Muscle layer of duodenum (tissue), 2 donors: ENCODE measurements around the gene REV1.

Experiments
- H3K27ac ChIP-seq: one replicate; pipeline ENCODE4 v1.7.0; 2013; ENCODE audit warnings: mild to moderate bottlenecking, low read length
- H3K27me3 ChIP-seq: one replicate; pipeline ENCODE4 v1.7.0; 2013; ENCODE audit warnings: low read depth, mild to moderate bottlenecking, control low read depth, low read length
- H3K36me3 ChIP-seq, 2 donors: one replicate each; pipeline ENCODE4 v1.7.0; 2013; ENCODE audit warnings: low read length in 2 of 2, control low read depth in 1 of 2, mild to moderate bottlenecking in 1 of 2; ENCODE audit not compliant: insufficient read depth in 2 of 2, control insufficient read depth in 1 of 2
- H3K4me1 ChIP-seq, 2 donors: one replicate each; pipeline ENCODE4 v1.7.0; 2013; ENCODE audit warnings: low read length in 2 of 2, mild to moderate bottlenecking in 2 of 2, control low read depth in 1 of 2, moderate library complexity in 1 of 2; ENCODE audit not compliant: insufficient read depth in 2 of 2, control insufficient read depth in 1 of 2
- H3K4me3 ChIP-seq, 2 donors: one replicate each; pipeline ENCODE4 v1.7.0; 2013; ENCODE audit warnings: low read length in 2 of 2, low read depth in 1 of 2, mild to moderate bottlenecking in 1 of 2
- H3K9me3 ChIP-seq, 2 donors: one replicate each; pipeline ENCODE4 v1.7.0; 2013; ENCODE audit warnings: low read length in 2 of 2, control low read depth in 1 of 2, mild to moderate bottlenecking in 1 of 2; ENCODE audit not compliant: control insufficient read depth in 1 of 2
- donor health status: healthy.

REV1 gene

GRCh38 chr2:99448556-99448955 lies 41.3 kb downstream of the REV1 start:
- Histone ChIP-seq H3K4me1 (peaks cover 0 to 7% of the 10 kb centered on the region in 2 donors), H3K27me3 (no peaks in the 10 kb centered on the region), H3K4me3 (no peak overlapping the region), H3K36me3 (peaks cover 6 to 11% of the 10 kb centered on the region in 2 donors), H3K27ac (no peak overlapping the region), H3K9me3 (no peaks in the 10 kb centered on the region)

DNA sequence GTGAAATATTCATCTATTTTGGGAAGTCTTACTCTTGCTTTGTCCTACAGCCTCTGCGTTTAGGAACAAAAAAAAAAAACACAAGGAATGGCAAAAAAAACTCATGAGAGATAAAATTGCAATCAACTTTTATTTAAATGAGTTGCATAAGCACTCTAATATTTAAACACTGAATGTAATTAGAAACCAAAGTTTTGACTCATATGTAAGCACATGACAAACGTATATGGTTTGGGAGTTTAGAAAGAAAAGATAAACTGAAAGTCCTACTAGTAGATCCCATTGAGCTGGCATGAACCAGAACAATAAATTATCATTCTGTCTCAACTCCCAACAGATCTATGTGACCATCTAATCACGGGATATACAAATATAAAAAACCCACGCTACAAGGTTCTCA lies 44.8 kb downstream of the REV1 start:
- H3K36me3 ChIP-seq, result peaks cover 0 to 22% of the 10 kb centered on the region in 2 donors
- no peak overlapping the region for H3K27ac ChIP-seq
- no peaks in the 10 kb centered on the region for H3K4me1 ChIP-seq
- H3K27me3 ChIP-seq, result no peaks in the 10 kb centered on the region
- H3K4me3 ChIP-seq, result no peak overlapping the region
- H3K9me3 ChIP-seq, result no peaks in the 10 kb centered on the region

DNA sequence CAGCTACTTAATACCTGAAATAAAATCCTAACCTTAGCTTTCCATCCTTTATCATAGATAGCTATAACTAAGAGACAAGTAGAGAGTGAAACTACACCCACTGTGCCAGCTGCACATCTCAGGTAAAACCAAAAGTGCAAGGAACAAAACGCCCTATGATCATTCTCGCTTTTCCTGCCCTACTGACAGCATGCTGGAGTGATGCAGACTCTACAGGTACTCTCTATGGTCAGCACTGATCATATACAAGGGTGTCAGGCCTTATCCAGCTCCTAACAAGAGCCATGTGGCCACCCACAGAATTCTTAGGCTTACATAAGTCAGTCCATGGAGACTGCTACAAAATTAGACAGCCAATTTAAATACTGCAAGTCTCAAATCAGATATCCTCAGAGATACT lies 45.6 kb downstream of the REV1 start:
- Histone ChIP-seq H3K27ac (no peak overlapping the region), H3K27me3 (no peaks in the 10 kb centered on the region), H3K4me1 (no peaks in the 10 kb centered on the region), H3K9me3 (no peaks in the 10 kb centered on the region), H3K4me3 (no peak overlapping the region), H3K36me3 (peaks cover 0 to 22% of the 10 kb centered on the region in 2 donors)

GRCh38 chr2:99442837-99443236 lies 47.0 kb downstream of the REV1 start:
- no peak overlapping the region for H3K27ac ChIP-seq
- H3K9me3 ChIP-seq, result no peaks in the 10 kb centered on the region
- H3K4me1 ChIP-seq, result no peaks in the 10 kb centered on the region
- no peaks in the 10 kb centered on the region for H3K27me3 ChIP-seq
- no peak overlapping the region for H3K4me3 ChIP-seq
- H3K36me3 ChIP-seq, result peaks cover 9 to 24% of the 10 kb centered on the region in 2 donors

- no peak overlapping the region for H3K4me3 ChIP-seq
- no peaks in the 10 kb centered on the region for H3K9me3 ChIP-seq
- H3K36me3 ChIP-seq, result peaks cover 9 to 20% of the 10 kb centered on the region in 2 donors
- no peaks in the 10 kb centered on the region for H3K27me3 ChIP-seq
- no peaks in the 10 kb centered on the region for H3K4me1 ChIP-seq
- H3K27ac ChIP-seq, result no peak overlapping the region
These were observed 49.8 kb downstream of the REV1 start for GRCh38 chr2:99439971-99440505.

DNA sequence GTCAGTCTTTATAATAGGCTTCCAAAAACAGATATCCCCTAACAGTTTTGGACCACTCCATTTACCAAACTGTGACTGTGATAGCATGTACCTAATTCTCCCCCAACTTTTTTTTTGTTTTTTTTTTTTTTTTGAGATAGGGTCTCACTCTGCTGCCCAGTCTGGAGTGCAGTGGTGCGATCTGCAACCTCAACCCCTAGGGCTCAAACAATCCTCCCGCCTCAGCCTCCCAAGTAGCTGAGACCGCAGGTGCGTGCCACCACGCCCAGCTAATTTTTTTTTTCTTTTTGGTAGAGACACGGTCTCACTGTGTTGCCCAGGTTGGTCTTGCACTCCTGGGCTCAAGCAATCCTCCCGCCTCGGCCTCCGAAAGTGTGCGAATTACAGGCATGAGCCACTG lies 52.9 kb downstream of the REV1 start:
- Histone ChIP-seq H3K4me1 (no peaks in the 10 kb centered on the region), H3K27me3 (no peaks in the 10 kb centered on the region), H3K4me3 (no peak overlapping the region), H3K27ac (no peak overlapping the region), H3K36me3 (peaks cover 9 to 16% of the 10 kb centered on the region in 2 donors), H3K9me3 (no peaks in the 10 kb centered on the region)

GRCh38 chr2:99433340-99433739 lies 56.5 kb downstream of the REV1 start:
- Histone ChIP-seq H3K4me3 (no peak overlapping the region), H3K9me3 (no peaks in the 10 kb centered on the region), H3K27me3 (no peaks in the 10 kb centered on the region), H3K27ac (no peak overlapping the region), H3K4me1 (peaks cover 0 to 13% of the 10 kb centered on the region in 2 donors), H3K36me3 (peaks cover 4 to 5% of the 10 kb centered on the region in 2 donors)

- Histone ChIP-seq H3K4me1 (peaks cover 0 to 13% of the 10 kb centered on the region in 2 donors), H3K4me3 (no peak overlapping the region), H3K27me3 (no peaks in the 10 kb centered on the region), H3K36me3 (peaks cover 5 to 14% of the 10 kb centered on the region in 2 donors), H3K27ac (no peak overlapping the region), H3K9me3 (no peaks in the 10 kb centered on the region)
These were observed 58.1 kb downstream of the REV1 start for GRCh38 chr2:99431587-99432275.

DNA sequence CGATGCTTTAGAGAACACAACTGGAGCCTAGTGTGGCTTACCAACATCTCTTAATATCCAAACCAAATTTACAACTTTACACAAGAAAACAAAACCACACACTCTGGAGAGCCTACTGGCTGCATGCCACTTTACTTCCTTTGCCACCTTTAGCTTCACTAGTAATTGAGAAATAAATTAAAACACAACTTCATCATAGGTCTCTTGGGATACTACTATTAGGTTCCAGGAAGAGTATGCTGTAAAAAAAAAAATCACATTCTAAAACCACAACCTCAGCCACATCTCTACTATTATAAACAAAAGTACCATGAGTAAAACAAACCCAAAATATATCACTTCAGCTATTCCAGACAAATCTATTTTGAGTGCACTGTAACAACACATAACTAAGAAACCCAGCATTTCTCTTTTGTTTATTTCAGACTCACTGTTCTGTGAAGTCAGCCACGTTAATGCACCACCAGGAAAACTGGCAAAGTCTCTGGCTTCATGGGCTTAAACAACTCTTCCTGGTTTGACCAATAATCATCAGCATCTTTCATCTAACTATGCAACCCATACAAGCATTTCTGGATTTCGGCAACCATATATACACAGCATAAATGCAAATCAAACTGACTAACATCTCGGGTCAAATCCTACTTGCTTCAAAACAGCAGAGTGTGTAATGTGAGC lies 59.1 kb downstream of the REV1 start:
- H3K4me3 ChIP-seq, result no peak overlapping the region
- H3K27me3 ChIP-seq, result no peaks in the 10 kb centered on the region
- H3K9me3 ChIP-seq, result no peaks in the 10 kb centered on the region
- peaks cover 5 to 15% of the 10 kb centered on the region in 2 donors for H3K36me3 ChIP-seq
- H3K4me1 ChIP-seq, result peaks cover 0 to 13% of the 10 kb centered on the region in 2 donors
- H3K27ac ChIP-seq, result peak overlapping the region; percentile 19

- Histone ChIP-seq H3K27me3 (no peaks in the 10 kb centered on the region), H3K9me3 (no peaks in the 10 kb centered on the region), H3K4me1 (peaks cover 0 to 19% of the 10 kb centered on the region in 2 donors), H3K4me3 (no peak overlapping the region), H3K36me3 (peaks cover 25 to 37% of the 10 kb centered on the region in 2 donors), H3K27ac (no peak overlapping the region)
These were observed 64.8 kb downstream of the REV1 start for GRCh38 chr2:99425022-99425421.

GRCh38 chr2:99424371-99424770 lies 65.4 kb downstream of the REV1 start:
- Histone ChIP-seq H3K4me3 (no peak overlapping the region), H3K36me3 (peaks cover 30 to 36% of the 10 kb centered on the region in 2 donors), H3K4me1 (peaks cover 0 to 19% of the 10 kb centered on the region in 2 donors), H3K9me3 (no peaks in the 10 kb centered on the region), H3K27me3 (no peaks in the 10 kb centered on the region), H3K27ac (no peak overlapping the region)
